Vagina (tissue), 2 donors: ENCODE measurements around the gene IMMP2L. TPM values are rescaled to one million over a fixed set of nuclear protein-coding genes. Genes with fewer than 3 reads are reported as not detected.

Source experiments
- DNase-seq, 2 donors: peaks; one replicate each; pipeline ENCODE4 v3.0.0-alpha.2; 2017; ENCODE audit errors: extremely low spot score in 2 of 2
- H3K27ac ChIP-seq: fragments of 200-600 bp; sonication (generic); one replicate; pipeline ENCODE4 v1.5.1; 2019
- H3K27me3 ChIP-seq: fragments of 200-600 bp; sonication (generic); one replicate; pipeline ENCODE4 v1.5.1; 2019
- H3K36me3 ChIP-seq, 2 donors: fragments of 200-600 bp; sonication (generic); one replicate each; pipeline ENCODE4 v1.5.1; 2017 to 2019
- H3K4me1 ChIP-seq: fragments of 200-600 bp; sonication (generic); one replicate; pipeline ENCODE4 v1.5.1; 2019
- H3K4me3 ChIP-seq, 2 donors: fragments of 200-600 bp; sonication (generic); 1 replicate in 1 of 2; 2 replicates in 1 of 2; pipeline ENCODE4 v1.5.1; 2016 to 2019
- H3K9me3 ChIP-seq: fragments of 200-600 bp; sonication (generic); one replicate; pipeline ENCODE4 v1.5.1; 2019
- CTCF ChIP-seq, 3 experiments: fragments of 450-650 bp in 2 of 3; fragments of 200-600 bp in 1 of 3; sonication (generic) in 1 of 3; IDR thresholded peaks; one replicate each; pipeline ENCODE4 v1.5.1; 2017 to 2019; ENCODE audit warnings: antibody characterized with exemption in 3 of 3, mild to moderate bottlenecking in 2 of 3, moderate library complexity in 2 of 3
- POLR2A ChIP-seq, 2 donors: fragments of 450-650 bp; IDR thresholded peaks; one replicate each; pipeline ENCODE4 v1.6.1; 2017; ENCODE audit warnings: antibody characterized with exemption in 2 of 2, mild to moderate bottlenecking in 2 of 2, moderate library complexity in 2 of 2
- POLR2AphosphoS5 ChIP-seq, 2 donors: sonication (generic); formaldehyde crosslinking; IDR thresholded peaks; one replicate each; pipeline ENCODE4 v1.9.0; 2017; ENCODE audit warnings: antibody characterized with exemption in 2 of 2, mild to moderate bottlenecking in 2 of 2, low read depth in 1 of 2; ENCODE audit not compliant: insufficient read depth in 1 of 2
- intact Hi-C: fragments of 100-400 bp; cut with DNase I; formaldehyde crosslinking; loops from one replicate; pipeline ENCODE4 v1.15.1; 2023
- total RNA-seq: library from RNA; depleted of rRNA; stranded (reverse); fragments of >200 nt; gene quantifications from one replicate; pipeline ENCODE4 v1.2.3, GENCODE V29; 2016

IMMP2L gene
- total RNA-seq, 1 donor from 2014 or later: 13.3 TPM

- H3K4me1 ChIP-seq: no peaks in the 10 kb centered on the region
- H3K4me3 ChIP-seq: no peak overlapping the region
- H3K27ac ChIP-seq: no peak overlapping the region
- intact Hi-C loops: no loop called here
- DNase-seq: no peak
- no peaks in the 10 kb centered on the region for H3K9me3 ChIP-seq
- no peaks in the 10 kb centered on the region for H3K36me3 ChIP-seq
- no peaks in the 10 kb centered on the region for H3K27me3 ChIP-seq
- no peak for TF ChIP-seq CTCF (IDR thresholded peaks at IDR 0.05)
- no peak for TF ChIP-seq POLR2AphosphoS5 (IDR thresholded peaks at IDR 0.05; ENCODE audit: insufficient read depth in 1 of 2, low read depth in 1 of 2)
- no peak for TF ChIP-seq POLR2A (IDR thresholded peaks at IDR 0.05)
Observed at GRCh38 chr7:111394891-111395290, 167.4 kb downstream of the IMMP2L start.

GRCh38 chr7:111393011-111393754 lies 169.1 kb downstream of the IMMP2L start:
- intact Hi-C loops: no loop called here
- no peak overlapping the region for H3K4me3 ChIP-seq
- no peaks in the 10 kb centered on the region for H3K4me1 ChIP-seq
- no peaks in the 10 kb centered on the region for H3K9me3 ChIP-seq
- no peaks in the 10 kb centered on the region for H3K36me3 ChIP-seq
- TF ChIP-seq POLR2A (IDR thresholded peaks at IDR 0.05): no peak
- no peak for TF ChIP-seq CTCF (IDR thresholded peaks at IDR 0.05)
- no peak for TF ChIP-seq POLR2AphosphoS5 (IDR thresholded peaks at IDR 0.05; ENCODE audit: insufficient read depth in 1 of 2, low read depth in 1 of 2)
- H3K27ac ChIP-seq: no peak overlapping the region
- H3K27me3 ChIP-seq: no peaks in the 10 kb centered on the region
- DNase-seq: no peak

- no peak overlapping the region for H3K4me3 ChIP-seq
- H3K36me3 ChIP-seq: no peaks in the 10 kb centered on the region
- no peak overlapping the region for H3K27ac ChIP-seq
- DNase-seq: no peak
- TF ChIP-seq CTCF (IDR thresholded peaks at IDR 0.05): no peak
- no peak for TF ChIP-seq POLR2AphosphoS5 (IDR thresholded peaks at IDR 0.05; ENCODE audit: insufficient read depth in 1 of 2, low read depth in 1 of 2)
- peaks cover 4% of the 10 kb centered on the region for H3K4me1 ChIP-seq
- H3K9me3 ChIP-seq: no peaks in the 10 kb centered on the region
- intact Hi-C loops: no loop called here
- H3K27me3 ChIP-seq: no peaks in the 10 kb centered on the region
Observed at GRCh38 chr7:111392294-111392693, 170.0 kb downstream of the IMMP2L start.

- Histone ChIP-seq H3K4me1 (peaks cover 15% of the 10 kb centered on the region), H3K27me3 (no peaks in the 10 kb centered on the region), H3K27ac (no peak overlapping the region), H3K4me3 (no peak overlapping the region), H3K36me3 (no peaks in the 10 kb centered on the region), H3K9me3 (no peaks in the 10 kb centered on the region)
- DNase-seq: no peak
- TF ChIP-seq POLR2AphosphoS5 (IDR thresholded peaks at IDR 0.05; ENCODE audit: insufficient read depth in 1 of 2, low read depth in 1 of 2) (no peak), CTCF (IDR thresholded peaks at IDR 0.05) (no peak), POLR2A (IDR thresholded peaks at IDR 0.05) (no peak)
- intact Hi-C loops: no loop called here
Observed at GRCh38 chr7:111390000-111390399, 172.3 kb downstream of the IMMP2L start.

- no peak for DNase-seq
- H3K9me3 ChIP-seq: no peaks in the 10 kb centered on the region
- H3K27ac ChIP-seq: no peak overlapping the region
- no peaks in the 10 kb centered on the region for H3K36me3 ChIP-seq
- H3K27me3 ChIP-seq: no peaks in the 10 kb centered on the region
- no peak overlapping the region for H3K4me3 ChIP-seq
- TF ChIP-seq CTCF (IDR thresholded peaks at IDR 0.05): no peak
- no peak for TF ChIP-seq POLR2AphosphoS5 (IDR thresholded peaks at IDR 0.05; ENCODE audit: insufficient read depth in 1 of 2, low read depth in 1 of 2)
- H3K4me1 ChIP-seq: peaks cover 20% of the 10 kb centered on the region
- intact Hi-C loops: no loop called here
Observed at GRCh38 chr7:111388912-111389311, 173.4 kb downstream of the IMMP2L start.
